IMR-90 (cell line): Measurements from ENCODE around the gene LRIG1.

Experiments used
- CEBPB ChIP-seq: IDR thresholded peaks from 2 replicates; pipeline ENCODE4 v1.6.1; 2012; ENCODE audit warnings: low read depth, low read length, improper control_type of control experiment
- CTCF ChIP-seq: conservative IDR thresholded peaks from 2 replicates; pipeline ENCODE4 v1.5.1; 2012; ENCODE audit warnings: mild to moderate bottlenecking, low read depth, low read length, improper control_type of control experiment
- MXI1 ChIP-seq: IDR thresholded peaks from 2 replicates; pipeline ENCODE4 v1.6.1; 2012; ENCODE audit warnings: low read depth, mild to moderate bottlenecking, low read length, moderate library complexity, borderline replicate concordance
- POLR2A ChIP-seq: IDR thresholded peaks from 2 replicates; pipeline ENCODE4 v1.6.1; 2012; ENCODE audit warnings: mild to moderate bottlenecking, low read depth, low read length

GRCh38 chr3:66377800-66378199 is 123.0 kb downstream of the LRIG1 start:
- no peak for TF ChIP-seq POLR2A
- TF ChIP-seq CTCF: no peak
- TF ChIP-seq MXI1: no peak
- no peak for TF ChIP-seq CEBPB
